ENCODE measurements around the gene MTFR2. TPM values are rescaled to one million over a fixed set of nuclear protein-coding genes. Genes with fewer than 3 reads are reported as not detected.

Gene MTFR2
- total and polyA plus RNA-seq, 2 of the 13 experiments (the other 11 are each of a cell fraction or from before 2014, with no cell fraction given): 6.7 to 10.7 TPM

DNA sequence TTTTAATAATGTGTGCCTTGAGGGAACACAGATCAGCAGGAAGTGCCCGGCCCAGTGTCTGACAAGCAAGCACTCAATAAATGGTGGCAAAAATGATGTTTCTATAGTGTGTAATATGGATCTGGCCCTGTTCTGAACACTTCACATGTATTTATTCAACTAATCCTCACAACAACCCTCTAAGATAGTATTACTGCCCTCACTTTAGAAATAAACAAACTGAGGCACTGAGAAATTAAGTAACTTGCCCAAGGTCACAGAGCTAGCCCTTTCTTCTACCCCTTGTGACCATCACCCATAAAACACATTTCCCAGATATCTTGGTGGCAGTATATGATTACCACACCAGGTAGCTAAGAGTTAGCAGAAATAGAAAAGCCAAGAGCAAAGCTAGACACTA is 12.8 kb upstream of the MTFR2 start:
- Histone ChIP-seq H3K9me3 (ENCODE audit: low read length) (no peaks in the 10 kb centered on the region), H2AFZ (ENCODE audit: low read length) (no peak overlapping the region), H3K4me3 (replicated peaks in 1 of 3; ENCODE audit: insufficient read depth in 1 of 3, low read depth in 2 of 3, low read length in 3 of 3) (no peak overlapping the region), H3K4me2 (ENCODE audit: low read depth, low read length) (no peak overlapping the region), H3K79me2 (ENCODE audit: insufficient read depth, low read length) (peaks cover 20% of the 10 kb centered on the region), H3K36me3 (replicated peaks in 1 of 2; ENCODE audit: control insufficient read depth in 1 of 2, insufficient read depth in 2 of 2, low read length in 2 of 2) (peaks cover 22 to 96% of the 10 kb centered on the region in 2 experiments), H3K4me1 (ENCODE audit: insufficient read depth, low read length) (no peaks in the 10 kb centered on the region), H3K27me3 (ENCODE audit: control insufficient read depth in 1 of 2, insufficient read depth in 2 of 2, low read length in 2 of 2) (no peaks in the 10 kb centered on the region), H3K9ac (ENCODE audit: insufficient read depth, low read depth, low read length) (no peak overlapping the region), H4K20me1 (ENCODE audit: insufficient read depth, low read length) (peaks cover 8% of the 10 kb centered on the region), H3K27ac (ENCODE audit: extremely low read length, insufficient read depth, low read length) (no peak overlapping the region)
- in situ Hi-C loops (cut with HindIII; ENCODE audit: extremely low pct_ligation_motif_present, low pct_unique_long_range_greater_than_20kb) (no loop called here), intact Hi-C loops (cut with micrococcal nuclease; ENCODE audit: unreplicated experiment) (no loop called here)
- TF ChIP-seq, protein P1, sequence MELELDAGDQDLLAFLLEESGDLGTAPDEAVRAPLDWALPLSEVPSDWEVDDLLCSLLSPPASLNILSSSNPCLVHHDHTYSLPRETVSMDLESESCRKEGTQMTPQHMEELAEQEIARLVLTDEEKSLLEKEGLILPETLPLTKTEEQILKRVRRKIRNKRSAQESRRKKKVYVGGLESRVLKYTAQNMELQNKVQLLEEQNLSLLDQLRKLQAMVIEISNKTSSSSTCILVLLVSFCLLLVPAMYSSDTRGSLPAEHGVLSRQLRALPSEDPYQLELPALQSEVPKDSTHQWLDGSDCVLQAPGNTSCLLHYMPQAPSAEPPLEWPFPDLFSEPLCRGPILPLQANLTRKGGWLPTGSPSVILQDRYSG (CRISPR knock-in tag; IDR thresholded peaks at IDR 0.05): no peak
- peak; percentile 91 for TF ChIP-seq RBM22 (optimal IDR thresholded peaks at IDR 0.05; ENCODE audit: low read length)
- FAIRE-seq: no peak
- no TSS peak for BruUV-seq (replicated peaks)
- WGBS (ENCODE audit: low lambda C conversion rate): 100% methylated on average over 1 of the region's 1 CpG
- ChIA-PET CTCF (ENCODE audit: low intra/inter-chr PET ratio, low total read pairs) (no interaction called here), POLR2A (interaction anchor here (1.7 kb wide), 2 partner anchors 12 to 27 kb away, joined by 8 to 9 read pairs; partner anchors contain the start of genes BCLAF1 and MTFR2)
- ATAC-seq: peak; percentile 17; the same call in 2 of the 3 replicates
- DNase-seq (ENCODE audit: low spot score): no peak

- in situ Hi-C loops (cut with HindIII; ENCODE audit: extremely low pct_ligation_motif_present, low pct_unique_long_range_greater_than_20kb): loop anchor here (5.0 kb wide), 1 partner anchor 32 kb away; the partner anchor contains the start of gene BCLAF1
- FAIRE-seq: no peak
- ATAC-seq: no peak
- Histone ChIP-seq H3K27me3 (ENCODE audit: control insufficient read depth in 1 of 2, insufficient read depth in 2 of 2, low read length in 2 of 2) (no peaks in the 10 kb centered on the region; a peak in 1 of 5 replicates), H3K36me3 (replicated peaks in 1 of 2; ENCODE audit: control insufficient read depth in 1 of 2, insufficient read depth in 2 of 2, low read length in 2 of 2) (peaks cover 0 to 22% of the 10 kb centered on the region in 2 experiments; a peak in 3 of 5 replicates), H3K4me3 (replicated peaks in 1 of 3; ENCODE audit: insufficient read depth in 1 of 3, low read depth in 2 of 3, low read length in 3 of 3) (no peak overlapping the region), H3K9me3 (ENCODE audit: low read length) (no peaks in the 10 kb centered on the region), H3K4me1 (ENCODE audit: insufficient read depth, low read length) (peaks cover 11% of the 10 kb centered on the region), H3K4me2 (ENCODE audit: low read depth, low read length) (no peak overlapping the region), H4K20me1 (ENCODE audit: insufficient read depth, low read length) (no peaks in the 10 kb centered on the region; the same call in 1 of the 2 replicates), H2AFZ (ENCODE audit: low read length) (no peak overlapping the region), H3K27ac (ENCODE audit: extremely low read length, insufficient read depth, low read length) (no peak overlapping the region), H3K9ac (ENCODE audit: insufficient read depth, low read depth, low read length) (no peak overlapping the region), H3K79me2 (ENCODE audit: insufficient read depth, low read length) (no peaks in the 10 kb centered on the region)
- TF ChIP-seq KDM2A (CRISPR knock-in tag; IDR thresholded peaks at IDR 0.05; ENCODE audit: borderline replicate concordance, low read depth): no peak
- peak; percentile 36; the same call in 1 of the 2 replicates for TF ChIP-seq POLR2G (IDR thresholded peaks at IDR 0.05; ENCODE audit: low read depth, low read length)
- 0 out of 2 replicates have a peak, but pooled peaks have one; percentile 15 for TF ChIP-seq KMT2B (CRISPR knock-in tag; IDR thresholded peaks at IDR 0.05)
- peak; percentile 73; the same call in 1 of the 2 replicates for TF ChIP-seq PAF1 (CRISPR knock-in tag; IDR thresholded peaks at IDR 0.05)
- TF ChIP-seq RBM22 (optimal IDR thresholded peaks at IDR 0.05; ENCODE audit: low read length): peak; percentile 87
- no peak for TF ChIP-seq ZNF609 (CRISPR knock-in tag; IDR thresholded peaks at IDR 0.05; ENCODE audit: borderline replicate concordance)
- TSS peak; percentile 2 for BruUV-seq (replicated peaks)
- CTCF ChIA-PET (ENCODE audit: low intra/inter-chr PET ratio, low total read pairs): no interaction called here
- intact Hi-C loops (cut with micrococcal nuclease; ENCODE audit: unreplicated experiment): loop anchor here (2.0 kb wide), 1 partner anchor 22 kb away; no protein-coding TSS in a partner anchor
- no peak for DNase-seq (ENCODE audit: low spot score)
- POLR2A ChIA-PET: interaction anchor here (1.1 to 2.2 kb wide), 2 partner anchors 33 to 35 kb away, joined by 3 to 16 read pairs; partner anchors contain the start of gene BCLAF1
Measured at GRCh38 chr6:136254851-136255466, 4.8 kb upstream of the MTFR2 start.

All from HepG2 (cell line).